ENCODE data around the gene OARD1. TPM values are rescaled to one million over a fixed set of nuclear protein-coding genes. Genes with fewer than 3 reads are reported as not detected.
"Not testable (repeated sequence)": the region's sequence is repeated elsewhere in the genome, so short reads cannot be mapped to it uniquely, and the experiment has no call there.

Gene OARD1, protein sequence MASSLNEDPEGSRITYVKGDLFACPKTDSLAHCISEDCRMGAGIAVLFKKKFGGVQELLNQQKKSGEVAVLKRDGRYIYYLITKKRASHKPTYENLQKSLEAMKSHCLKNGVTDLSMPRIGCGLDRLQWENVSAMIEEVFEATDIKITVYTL
- total RNA-seq (10 to 100 TPM; 31.1 to 55.8 (median 39.9) TPM), polyA plus RNA-seq (10 to 100 TPM; 44.6 to 55.8 TPM), total RNA-seq (40.9 reads per million, percentile 67 among the genes with 10 or more reads in this experiment)

- peak; percentile 99 to 100 (median 100) for DNase-seq
- H3K4me1 Mint-ChIP-seq, result peaks cover 39 to 64% (median 60%) of the 10 kb centered on the region in 7 donors
- peaks cover 0 to 5% (median 0%) of the 10 kb centered on the region in 5 donors for H3K27me3 Mint-ChIP-seq
- Histone ChIP-seq H3K4me1 (ENCODE audit: control insufficient read depth in 2 of 2, insufficient read depth in 2 of 2, low read length in 2 of 2) (peaks cover 30% of the 10 kb centered on the region in 2 donors), H3K27me3 (ENCODE audit: control insufficient read depth in 2 of 2, insufficient read depth in 2 of 2, low read length in 2 of 2) (no peaks in the 10 kb centered on the region), H3K27ac (ENCODE audit: low read depth, low read length) (peak within 1 kb of the TSS; percentile 95), H3K9me3 (ENCODE audit: control insufficient read depth in 2 of 3, low read length in 3 of 3) (no peaks in the 10 kb centered on the region), H3K36me3 (ENCODE audit: control insufficient read depth in 2 of 3, insufficient read depth in 3 of 3, low read length in 3 of 3) (peaks cover 0 to 27% (median 0%) of the 10 kb centered on the region in 3 experiments), H3K4me3 (ENCODE audit: low read length) (peak within 1 kb of the TSS; percentile 78)
- ATAC-seq, result peak; percentile 80
- intact Hi-C loops (cut with micrococcal nuclease), result loop anchor here (1.0 to 10.0 kb wide), 21 partner anchors 44 to 1957 kb away; partner anchors contain the start of genes FOXP4 (in 2 of the 2), SAYSD1 (in 2 of the 2), TBCC (in 2 of the 2) and TOMM6 (in 2 of the 2)
- peaks cover 0 to 6% (median 0%) of the 10 kb centered on the region in 11 donors for H3K9me3 Mint-ChIP-seq
- peak within 1 kb of the TSS; percentile 95 to 99 (median 97) for H3K27ac Mint-ChIP-seq
- ChIA-PET POLR2A (interaction anchor here (0.8 to 1.7 kb wide), 14 partner anchors 9 to 715 kb away, joined by 3 to 8 read pairs (median 3); partner anchors contain the start of genes TOMM6 and TREML2), CTCF (interaction anchor here (0.8 to 1.1 kb wide), 2 partner anchors 11 to 45 kb away, joined by 3 to 5 read pairs; no protein-coding TSS in a partner anchor)
- peak within 1 kb of the TSS; percentile 90 to 97 (median 96) for H3K4me3 Mint-ChIP-seq
- peaks cover 4 to 31% (median 12%) of the 10 kb centered on the region in 5 donors for H3K36me3 Mint-ChIP-seq
Measured at GRCh38 chr6:41071923-41072835, at the start of gene OARD1. TSS of gene OARD1 (minus strand) at chr6:41072356. CDS start at chr6:41071634, 722 bp downstream.

DNA sequence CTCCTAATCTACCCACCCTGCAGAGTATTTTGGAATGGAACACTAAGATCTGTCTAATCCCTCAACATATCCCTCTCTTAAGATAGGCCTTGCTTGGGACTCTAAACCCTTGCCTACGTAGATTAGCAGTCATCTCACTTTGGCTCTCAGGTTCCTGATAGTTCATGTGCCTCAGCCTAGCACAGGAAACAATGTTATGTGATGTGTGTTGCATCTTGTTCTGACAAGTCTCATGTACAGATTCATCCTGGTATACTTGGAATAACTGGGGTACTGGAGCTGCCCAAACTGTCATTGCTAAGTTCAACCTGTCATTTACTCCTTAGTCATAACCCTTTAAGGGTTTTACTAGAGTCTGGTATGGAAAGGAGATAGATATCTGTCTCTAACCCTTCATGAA, 47.9 kb upstream of the OARD1 start:
- peaks cover 0 to 18% (median 0%) of the 10 kb centered on the region in 3 experiments for H3K36me3 ChIP-seq (ENCODE audit: control insufficient read depth in 2 of 3, insufficient read depth in 3 of 3, low read length in 3 of 3)
- no peak for ATAC-seq
- Mint-ChIP-seq H3K27ac (no peak overlapping the region), H3K4me1 (no peaks in the 10 kb centered on the region), H3K9me3 (no peaks in the 10 kb centered on the region), H3K4me3 (no peak overlapping the region), H3K36me3 (peaks cover 3 to 59% (median 29%) of the 10 kb centered on the region in 5 donors), H3K27me3 (no peaks in the 10 kb centered on the region)
- ChIA-PET CTCF (no interaction called here), POLR2A (no interaction called here)
- DNase-seq, result no peak
- H3K9me3 ChIP-seq (ENCODE audit: control insufficient read depth in 2 of 3, low read length in 3 of 3), result no peaks in the 10 kb centered on the region
- no peak overlapping the region for H3K27ac ChIP-seq (ENCODE audit: low read depth, low read length)
- intact Hi-C loops (cut with micrococcal nuclease), result no loop called here
- H3K4me1 ChIP-seq (ENCODE audit: control insufficient read depth in 2 of 2, insufficient read depth in 2 of 2, low read length in 2 of 2), result no peaks in the 10 kb centered on the region
- H3K4me3 ChIP-seq (ENCODE audit: low read length), result no peak overlapping the region
- H3K27me3 ChIP-seq (ENCODE audit: control insufficient read depth in 2 of 2, insufficient read depth in 2 of 2, low read length in 2 of 2), result no peaks in the 10 kb centered on the region

- CTCF ChIA-PET, result no interaction called here
Measured at GRCh38 chr6:41119508-41119907, 47.4 kb upstream of the OARD1 start.

GRCh38 chr6:41115027-41115426, 42.9 kb upstream of the OARD1 start:
- H3K9me3 Mint-ChIP-seq; CTCF ChIA-PET; H3K27me3 ChIP-seq (ENCODE audit: control insufficient read depth in 2 of 2, insufficient read depth in 2 of 2, low read length in 2 of 2); H3K36me3 ChIP-seq (ENCODE audit: control insufficient read depth in 2 of 3, insufficient read depth in 3 of 3, low read length in 3 of 3); H3K4me1 ChIP-seq (ENCODE audit: control insufficient read depth in 2 of 2, insufficient read depth in 2 of 2, low read length in 2 of 2); POLR2A ChIA-PET; H3K27me3 Mint-ChIP-seq; H3K4me3 Mint-ChIP-seq; H3K4me3 ChIP-seq (ENCODE audit: low read length); intact Hi-C loops (cut with micrococcal nuclease); H3K27ac ChIP-seq (ENCODE audit: low read depth, low read length); H3K27ac Mint-ChIP-seq; H3K9me3 ChIP-seq (ENCODE audit: control insufficient read depth in 2 of 3, low read length in 3 of 3); DNase-seq; H3K4me1 Mint-ChIP-seq; ATAC-seq: not testable (repeated sequence)
- H3K36me3 Mint-ChIP-seq, result peaks cover 0 to 37% (median 18%) of the 10 kb centered on the region in 5 donors

More at GRCh38 chr6:41119508-41119907, 47.4 kb upstream of the OARD1 start:
- H3K4me3 Mint-ChIP-seq, result no peak overlapping the region
- POLR2A ChIA-PET, result no interaction called here
- no peak for ATAC-seq
- Histone ChIP-seq H3K27me3 (ENCODE audit: control insufficient read depth in 2 of 2, insufficient read depth in 2 of 2, low read length in 2 of 2) (no peaks in the 10 kb centered on the region), H3K4me1 (ENCODE audit: control insufficient read depth in 2 of 2, insufficient read depth in 2 of 2, low read length in 2 of 2) (no peaks in the 10 kb centered on the region), H3K27ac (ENCODE audit: low read depth, low read length) (no peak overlapping the region), H3K4me3 (ENCODE audit: low read length) (no peak overlapping the region), H3K9me3 (ENCODE audit: control insufficient read depth in 2 of 3, low read length in 3 of 3) (no peaks in the 10 kb centered on the region), H3K36me3 (ENCODE audit: control insufficient read depth in 2 of 3, insufficient read depth in 3 of 3, low read length in 3 of 3) (peaks cover 0 to 18% (median 0%) of the 10 kb centered on the region in 3 experiments)
- no peaks in the 10 kb centered on the region for H3K4me1 Mint-ChIP-seq
- no peak overlapping the region for H3K27ac Mint-ChIP-seq
- H3K9me3 Mint-ChIP-seq, result no peaks in the 10 kb centered on the region
- no peak for DNase-seq
- intact Hi-C loops (cut with micrococcal nuclease), result no loop called here
- H3K27me3 Mint-ChIP-seq, result no peaks in the 10 kb centered on the region
- peaks cover 3 to 56% (median 32%) of the 10 kb centered on the region in 5 donors for H3K36me3 Mint-ChIP-seq

- Mint-ChIP-seq H3K4me1 (no peaks in the 10 kb centered on the region), H3K27me3 (no peaks in the 10 kb centered on the region), H3K27ac (peak overlapping the region in 1 of 9 donors; percentile 23), H3K36me3 (peaks cover 0 to 29% (median 15%) of the 10 kb centered on the region in 5 donors), H3K4me3 (no peak overlapping the region), H3K9me3 (no peaks in the 10 kb centered on the region)
- Histone ChIP-seq H3K27ac (ENCODE audit: low read depth, low read length) (no peak overlapping the region), H3K4me1 (ENCODE audit: control insufficient read depth in 2 of 2, insufficient read depth in 2 of 2, low read length in 2 of 2) (no peaks in the 10 kb centered on the region), H3K36me3 (ENCODE audit: control insufficient read depth in 2 of 3, insufficient read depth in 3 of 3, low read length in 3 of 3) (peaks cover 0 to 4% (median 0%) of the 10 kb centered on the region in 3 experiments), H3K27me3 (ENCODE audit: control insufficient read depth in 2 of 2, insufficient read depth in 2 of 2, low read length in 2 of 2) (no peaks in the 10 kb centered on the region), H3K4me3 (ENCODE audit: low read length) (no peak overlapping the region), H3K9me3 (ENCODE audit: control insufficient read depth in 2 of 3, low read length in 3 of 3) (no peaks in the 10 kb centered on the region)
- DNase-seq (no peak), ATAC-seq (no peak)
- ChIA-PET CTCF (no interaction called here), POLR2A (no interaction called here)
- intact Hi-C loops (cut with micrococcal nuclease), result no loop called here
Measured at GRCh38 chr6:41111017-41111416, 38.9 kb upstream of the OARD1 start.

GRCh38 chr6:41103847-41104246, 31.7 kb upstream of the OARD1 start:
- no peak for DNase-seq
- no peak for ATAC-seq
- no peak overlapping the region for H3K27ac ChIP-seq (ENCODE audit: low read depth, low read length)
- CTCF ChIA-PET, result no interaction called here
- intact Hi-C loops (cut with micrococcal nuclease), result no loop called here
- H3K36me3 ChIP-seq (ENCODE audit: control insufficient read depth in 2 of 3, insufficient read depth in 3 of 3, low read length in 3 of 3), result peaks cover 2 to 21% (median 4%) of the 10 kb centered on the region in 3 experiments
- Mint-ChIP-seq H3K4me1 (peaks cover 0 to 16% (median 7%) of the 10 kb centered on the region in 7 donors), H3K9me3 (no peaks in the 10 kb centered on the region), H3K4me3 (no peak overlapping the region), H3K27ac (no peak overlapping the region), H3K27me3 (no peaks in the 10 kb centered on the region), H3K36me3 (peaks cover 8 to 24% (median 15%) of the 10 kb centered on the region in 5 donors)
- H3K9me3 ChIP-seq (ENCODE audit: control insufficient read depth in 2 of 3, low read length in 3 of 3), result no peaks in the 10 kb centered on the region
- H3K4me3 ChIP-seq (ENCODE audit: low read length), result no peak overlapping the region
- POLR2A ChIA-PET, result interaction anchor here (0.6 kb wide), 1 partner anchor 16 kb away, joined by 6 read pairs; no protein-coding TSS in a partner anchor
- H3K4me1 ChIP-seq (ENCODE audit: control insufficient read depth in 2 of 2, insufficient read depth in 2 of 2, low read length in 2 of 2), result no peaks in the 10 kb centered on the region
- no peaks in the 10 kb centered on the region for H3K27me3 ChIP-seq (ENCODE audit: control insufficient read depth in 2 of 2, insufficient read depth in 2 of 2, low read length in 2 of 2)
